Esophagus squamous epithelium (tissue), 4 donors: ENCODE data around the gene OTOF.

Source experiments
- POLR2A ChIP-seq, 4 donors: fragments of 450-650 bp; IDR thresholded peaks; one replicate each; pipeline ENCODE4 v1.6.1; 2017; ENCODE audit warnings: antibody characterized with exemption in 4 of 4, mild to moderate bottlenecking in 4 of 4, moderate library complexity in 3 of 4
- TF ChIP-seq, protein P1 (sequence below), 6 experiments: fragments of 450-650 bp in 4 of 6; fragments of 200-600 bp in 2 of 6; sonication (generic) in 2 of 6; IDR thresholded peaks; one replicate each; pipeline ENCODE4 v1.5.1; 2016 to 2019; ENCODE audit warnings: antibody characterized with exemption in 6 of 6, mild to moderate bottlenecking in 4 of 6, moderate library complexity in 4 of 6

DNA sequence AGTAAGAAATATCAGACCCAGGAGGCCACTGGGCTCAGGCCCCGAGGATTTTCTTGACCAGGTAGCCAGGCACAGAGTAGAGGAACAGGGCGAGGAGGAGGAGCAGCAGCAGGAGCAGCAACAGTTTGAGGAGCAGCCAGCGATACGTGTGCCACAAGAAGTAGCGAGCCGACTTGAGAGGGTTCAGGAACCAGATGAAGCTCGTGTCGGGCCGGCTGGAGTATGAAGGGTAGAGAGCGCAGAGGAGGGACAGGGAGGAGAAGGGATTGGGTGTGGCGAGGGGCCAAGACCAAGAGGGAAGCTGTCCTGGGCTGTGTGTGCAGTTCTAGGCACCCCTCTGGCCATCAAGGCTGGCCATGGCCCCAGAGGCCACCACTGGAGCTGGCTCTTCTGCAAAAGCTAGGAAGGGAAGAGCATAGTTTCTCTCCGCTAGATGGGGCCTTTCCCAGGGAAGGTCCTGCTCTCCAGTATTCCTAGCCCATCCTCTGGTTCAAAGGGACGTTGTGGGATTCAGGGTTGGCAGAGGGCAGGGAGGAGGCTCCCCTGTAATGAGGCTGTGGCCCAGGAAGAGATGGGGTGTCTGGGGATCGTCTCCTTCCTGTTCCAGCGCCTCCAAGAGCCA lies 17.8 kb downstream of the OTOF start:
- no peak for TF ChIP-seq POLR2A (IDR thresholded peaks at IDR 0.05)
- TF ChIP-seq, protein P1, sequence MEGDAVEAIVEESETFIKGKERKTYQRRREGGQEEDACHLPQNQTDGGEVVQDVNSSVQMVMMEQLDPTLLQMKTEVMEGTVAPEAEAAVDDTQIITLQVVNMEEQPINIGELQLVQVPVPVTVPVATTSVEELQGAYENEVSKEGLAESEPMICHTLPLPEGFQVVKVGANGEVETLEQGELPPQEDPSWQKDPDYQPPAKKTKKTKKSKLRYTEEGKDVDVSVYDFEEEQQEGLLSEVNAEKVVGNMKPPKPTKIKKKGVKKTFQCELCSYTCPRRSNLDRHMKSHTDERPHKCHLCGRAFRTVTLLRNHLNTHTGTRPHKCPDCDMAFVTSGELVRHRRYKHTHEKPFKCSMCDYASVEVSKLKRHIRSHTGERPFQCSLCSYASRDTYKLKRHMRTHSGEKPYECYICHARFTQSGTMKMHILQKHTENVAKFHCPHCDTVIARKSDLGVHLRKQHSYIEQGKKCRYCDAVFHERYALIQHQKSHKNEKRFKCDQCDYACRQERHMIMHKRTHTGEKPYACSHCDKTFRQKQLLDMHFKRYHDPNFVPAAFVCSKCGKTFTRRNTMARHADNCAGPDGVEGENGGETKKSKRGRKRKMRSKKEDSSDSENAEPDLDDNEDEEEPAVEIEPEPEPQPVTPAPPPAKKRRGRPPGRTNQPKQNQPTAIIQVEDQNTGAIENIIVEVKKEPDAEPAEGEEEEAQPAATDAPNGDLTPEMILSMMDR (IDR thresholded peaks at IDR 0.05): no peak
